Measurements from ENCODE around the gene DHRS13. TPM values are rescaled to one million over a fixed set of nuclear protein-coding genes. Genes with fewer than 3 reads are reported as not detected.

DHRS13 gene
- total and polyA plus RNA-seq, 2 donors (not counting 1 experiment from before 2014, with no cell fraction given): 11.9 to 28.1 TPM

DNA sequence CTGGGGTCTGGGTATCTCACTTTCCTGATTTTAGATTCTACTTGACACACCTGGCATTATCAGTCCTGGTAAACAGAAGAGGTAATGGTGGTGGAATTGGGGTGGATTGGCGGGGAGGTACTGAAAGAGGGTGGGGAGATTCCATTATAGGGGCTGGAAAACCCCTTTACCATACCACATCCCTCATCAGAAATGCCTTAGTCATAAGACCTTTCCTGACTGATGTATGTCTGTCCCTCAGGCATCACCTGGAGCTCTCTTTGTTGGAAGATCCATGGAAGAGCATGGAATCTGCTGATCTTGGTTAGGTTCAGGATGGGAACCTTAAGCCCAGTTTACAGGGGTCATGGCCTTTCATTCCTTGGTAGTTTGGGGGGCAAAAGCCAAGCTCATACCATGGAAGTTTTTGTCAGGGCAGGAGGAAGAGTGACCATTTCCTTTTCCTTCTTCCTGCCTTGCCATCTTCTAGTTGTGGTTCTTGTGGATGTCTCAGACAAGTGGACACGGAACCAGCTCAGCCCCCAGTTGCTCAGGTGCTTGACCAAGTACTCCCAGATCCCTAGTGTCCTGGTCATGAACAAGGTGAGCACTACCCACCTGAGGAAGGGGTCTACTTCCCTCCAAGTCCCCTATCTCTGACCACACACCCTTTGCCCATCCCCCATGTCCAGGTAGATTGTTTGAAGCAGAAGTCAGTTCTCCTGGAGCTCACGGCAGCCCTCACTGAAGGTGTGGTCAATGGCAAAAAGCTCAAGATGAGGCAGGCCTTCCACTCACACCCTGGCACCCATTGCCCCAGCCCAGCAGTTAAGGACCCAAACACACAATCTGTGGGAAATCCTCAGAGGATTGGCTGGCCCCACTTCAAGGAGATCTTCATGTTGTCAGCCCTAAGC lies 44.7 kb downstream of the DHRS13 start:
- H3K27me3 ChIP-seq (replicated peaks in 1 of 4; ENCODE audit: control extremely low read depth in 1 of 4, control insufficient read depth in 3 of 4, insufficient read depth in 4 of 4, low read length in 3 of 4): no peaks in the 10 kb centered on the region
- intact Hi-C loops (cut with micrococcal nuclease): no loop called here
- H3K4me3 ChIP-seq (ENCODE audit: control extremely low read depth in 1 of 5, extremely low read depth in 1 of 5, insufficient read depth in 1 of 5, low read depth in 2 of 5, low read length in 4 of 5): no peak overlapping the region
- peaks cover 10 to 16% of the 10 kb centered on the region in 2 donors for H3K4me1 ChIP-seq (ENCODE audit: control insufficient read depth in 2 of 2, insufficient read depth in 2 of 2, low read length in 2 of 2)
- Mint-ChIP-seq H3K9me3 (ENCODE audit: insufficient read depth) (no peaks in the 10 kb centered on the region), H3K4me3 (peak overlapping the region; percentile 35), H3K27me3 (no peaks in the 10 kb centered on the region), H3K4me1 (peaks cover 17% of the 10 kb centered on the region), H3K27ac (no peak overlapping the region)
- DNase-seq (no peak), ATAC-seq (ENCODE audit: low read depth) (no peak)
- H4K20me1 ChIP-seq (ENCODE audit: control insufficient read depth, insufficient read depth, low read length, poor library complexity, severe bottlenecking): no peaks in the 10 kb centered on the region
- H3K79me2 ChIP-seq (ENCODE audit: control insufficient read depth, insufficient read depth, low read length): peaks cover 14% of the 10 kb centered on the region
- ChIA-PET CTCF (interaction anchor here (1.1 kb wide), 1 partner anchor 94 kb away, joined by 3 read pairs; no protein-coding TSS in a partner anchor), POLR2A (no interaction called here)
- peaks cover 0 to 38% of the 10 kb centered on the region in 2 experiments for H3K36me3 ChIP-seq (replicated peaks in 1 of 2; ENCODE audit: control extremely low read depth in 1 of 2, control insufficient read depth in 1 of 2, extremely low read depth in 1 of 2, insufficient read depth in 2 of 2, low read length in 1 of 2)
- H2AFZ ChIP-seq (ENCODE audit: insufficient read depth, low read depth, low read length, poor library complexity, severe bottlenecking): no peak overlapping the region
- H3K4me2 ChIP-seq (replicated peaks; ENCODE audit: low read depth, low read length, poor library complexity, severe bottlenecking): no peak overlapping the region
- H3K9me3 ChIP-seq (ENCODE audit: control extremely low read depth in 1 of 3, control insufficient read depth in 2 of 3, insufficient read depth in 1 of 3, low read length in 2 of 3): no peaks in the 10 kb centered on the region
- no peak for TF ChIP-seq EZH2 (IDR thresholded peaks at IDR 0.05; ENCODE audit: borderline replicate concordance, insufficient read depth, low read depth, low read length, poor library complexity, severe bottlenecking)
- TF ChIP-seq, protein P1, sequence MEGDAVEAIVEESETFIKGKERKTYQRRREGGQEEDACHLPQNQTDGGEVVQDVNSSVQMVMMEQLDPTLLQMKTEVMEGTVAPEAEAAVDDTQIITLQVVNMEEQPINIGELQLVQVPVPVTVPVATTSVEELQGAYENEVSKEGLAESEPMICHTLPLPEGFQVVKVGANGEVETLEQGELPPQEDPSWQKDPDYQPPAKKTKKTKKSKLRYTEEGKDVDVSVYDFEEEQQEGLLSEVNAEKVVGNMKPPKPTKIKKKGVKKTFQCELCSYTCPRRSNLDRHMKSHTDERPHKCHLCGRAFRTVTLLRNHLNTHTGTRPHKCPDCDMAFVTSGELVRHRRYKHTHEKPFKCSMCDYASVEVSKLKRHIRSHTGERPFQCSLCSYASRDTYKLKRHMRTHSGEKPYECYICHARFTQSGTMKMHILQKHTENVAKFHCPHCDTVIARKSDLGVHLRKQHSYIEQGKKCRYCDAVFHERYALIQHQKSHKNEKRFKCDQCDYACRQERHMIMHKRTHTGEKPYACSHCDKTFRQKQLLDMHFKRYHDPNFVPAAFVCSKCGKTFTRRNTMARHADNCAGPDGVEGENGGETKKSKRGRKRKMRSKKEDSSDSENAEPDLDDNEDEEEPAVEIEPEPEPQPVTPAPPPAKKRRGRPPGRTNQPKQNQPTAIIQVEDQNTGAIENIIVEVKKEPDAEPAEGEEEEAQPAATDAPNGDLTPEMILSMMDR (IDR thresholded peaks at IDR 0.05): no peak
- no peak overlapping the region for H3K9ac ChIP-seq (ENCODE audit: low read length)
- WGBS (ENCODE audit: insufficient coverage): 90% methylated on average over 2 of the region's 3 CpGs
- no peak overlapping the region for H3K27ac ChIP-seq (ENCODE audit: low read length in 2 of 2)
